SK-N-MC (cell line): ENCODE data around the gene SLC35D3.

Experiments used
- EZH2 ChIP-seq: fragments of 200-600 bp; sonication (generic); IDR thresholded peaks from one replicate; pipeline ENCODE4 v1.6.1; 2017; ENCODE audit warnings: antibody characterized with exemption
- POLR2AphosphoS5 ChIP-seq: IDR thresholded peaks from 2 replicates; pipeline ENCODE4 v1.6.1; 2012; ENCODE audit warnings: mild to moderate bottlenecking, low read depth, low read length, borderline replicate concordance

DNA sequence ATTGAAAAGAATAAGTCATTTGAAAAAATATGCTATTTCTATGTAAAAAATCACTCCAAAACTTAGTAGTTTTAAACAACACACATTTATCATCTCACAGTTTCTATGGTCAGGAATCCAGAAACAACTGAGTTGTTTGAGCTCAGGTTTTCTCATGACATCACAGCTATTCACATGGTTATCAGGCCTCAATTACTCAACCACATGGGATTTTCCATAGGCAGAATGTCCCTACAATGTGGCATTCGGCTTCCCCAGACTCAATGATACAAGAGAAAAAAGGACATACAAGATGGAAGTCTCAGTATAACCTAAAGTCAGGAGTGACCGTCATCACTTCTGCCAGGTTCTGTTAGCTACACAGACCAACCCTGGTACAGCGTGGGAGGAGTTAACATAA lies 3.4 kb upstream of the SLC35D3 start:
- TF ChIP-seq EZH2 = no peak
- no peak for TF ChIP-seq POLR2AphosphoS5
